Esophagus squamous epithelium (tissue), 4 donors: ENCODE measurements around the gene BRIP1.

ENCODE experiments used
- CTCF ChIP-seq, 6 experiments: fragments of 450-650 bp in 4 of 6; fragments of 200-600 bp in 2 of 6; sonication (generic) in 2 of 6; IDR thresholded peaks; one replicate each; pipeline ENCODE4 v1.5.1; 2016 to 2019; ENCODE audit warnings: antibody characterized with exemption in 6 of 6, mild to moderate bottlenecking in 4 of 6, moderate library complexity in 4 of 6
- POLR2A ChIP-seq, 4 donors: fragments of 450-650 bp; IDR thresholded peaks; one replicate each; pipeline ENCODE4 v1.6.1; 2017; ENCODE audit warnings: antibody characterized with exemption in 4 of 4, mild to moderate bottlenecking in 4 of 4, moderate library complexity in 3 of 4

- no peak for TF ChIP-seq CTCF (IDR thresholded peaks at IDR 0.05)
- TF ChIP-seq POLR2A (IDR thresholded peaks at IDR 0.05) = no peak
These were observed 129.3 kb downstream of the BRIP1 start for GRCh38 chr17:61734012-61734411.
